Karpas-422 (cell line): Measurements from ENCODE around the gene RRP1. TPM values are rescaled to one million over a fixed set of nuclear protein-coding genes. Genes with fewer than 3 reads are reported as not detected.

ENCODE experiments used
- DNase-seq: peaks from one replicate; pipeline ENCODE4 v3.0.0-alpha.2; 2015
- H2AFZ ChIP-seq: fragments of 200-600 bp; sonication (generic); 2 replicates; pipeline ENCODE4 v1.6.1; 2014; ENCODE audit warnings: antibody characterized with exemption, low read length, mixed read lengths
- H3K27ac ChIP-seq: fragments of 200-600 bp; sonication (generic); 2 replicates; pipeline ENCODE4 v1.5.1; 2014; ENCODE audit warnings: mild to moderate bottlenecking, low read length, moderate library complexity
- H3K27me3 ChIP-seq: fragments of 200-600 bp; sonication (generic); 2 replicates; pipeline ENCODE4 v1.6.1; 2014; ENCODE audit warnings: low read length, mixed read lengths
- H3K36me3 ChIP-seq: fragments of 200-600 bp; sonication (generic); 2 replicates; pipeline ENCODE4 v1.6.1; 2014; ENCODE audit warnings: low read length, mixed read lengths; ENCODE audit not compliant: insufficient read depth
- H3K4me1 ChIP-seq: fragments of 200-600 bp; sonication (generic); 2 replicates; pipeline ENCODE4 v1.6.1; 2014; ENCODE audit warnings: mild to moderate bottlenecking, low read length, mixed read lengths
- H3K4me2 ChIP-seq: fragments of 200-600 bp; sonication (generic); 2 replicates; pipeline ENCODE4 v1.6.1; 2014; ENCODE audit warnings: low read length, low read depth, mild to moderate bottlenecking; ENCODE audit not compliant: poor library complexity, severe bottlenecking
- H3K4me3 ChIP-seq: fragments of 200-600 bp; sonication (generic); 2 replicates; pipeline ENCODE4 v1.5.1; 2014; ENCODE audit warnings: mild to moderate bottlenecking, antibody characterized with exemption, low read length, mixed read lengths
- H3K79me2 ChIP-seq: fragments of 200-600 bp; sonication (generic); 2 replicates; pipeline ENCODE4 v1.6.1; 2014; ENCODE audit warnings: mild to moderate bottlenecking, low read length, mixed read lengths
- H3K9ac ChIP-seq: fragments of 200-600 bp; sonication (generic); 2 replicates; pipeline ENCODE4 v1.6.0; 2014; ENCODE audit warnings: low read length
- H3K9me2 ChIP-seq: fragments of 200-600 bp; sonication (generic), shearing (Covaris generic); replicated peaks from 2 replicates; pipeline ENCODE4 v1.6.0; 2014; ENCODE audit warnings: mild to moderate bottlenecking, low read length, moderate library complexity; ENCODE audit not compliant: insufficient read depth
- H3K9me3 ChIP-seq: fragments of 300-700, 200-600 bp; sonication (generic); 2 replicates; pipeline ENCODE4 v1.6.1; 2014; ENCODE audit warnings: low read length, mixed read lengths
- H4K20me1 ChIP-seq: fragments of 200-600 bp; sonication (generic); 2 replicates; pipeline ENCODE4 v1.6.1; 2014; ENCODE audit warnings: mild to moderate bottlenecking, antibody characterized with exemption, low read length, low read depth; ENCODE audit not compliant: insufficient read depth
- total RNA-seq: library from RNA; depleted of rRNA; stranded (reverse); fragments of >200 nt; shearing (Covaris generic); gene quantifications from 2 replicates; pipeline ENCODE4 v1.2.3, GENCODE V29; 2014; ENCODE audit warnings: low replicate concordance

The RRP1 gene
- total RNA-seq, 1 experiment from 2014 or later: 28.8 TPM

DNA sequence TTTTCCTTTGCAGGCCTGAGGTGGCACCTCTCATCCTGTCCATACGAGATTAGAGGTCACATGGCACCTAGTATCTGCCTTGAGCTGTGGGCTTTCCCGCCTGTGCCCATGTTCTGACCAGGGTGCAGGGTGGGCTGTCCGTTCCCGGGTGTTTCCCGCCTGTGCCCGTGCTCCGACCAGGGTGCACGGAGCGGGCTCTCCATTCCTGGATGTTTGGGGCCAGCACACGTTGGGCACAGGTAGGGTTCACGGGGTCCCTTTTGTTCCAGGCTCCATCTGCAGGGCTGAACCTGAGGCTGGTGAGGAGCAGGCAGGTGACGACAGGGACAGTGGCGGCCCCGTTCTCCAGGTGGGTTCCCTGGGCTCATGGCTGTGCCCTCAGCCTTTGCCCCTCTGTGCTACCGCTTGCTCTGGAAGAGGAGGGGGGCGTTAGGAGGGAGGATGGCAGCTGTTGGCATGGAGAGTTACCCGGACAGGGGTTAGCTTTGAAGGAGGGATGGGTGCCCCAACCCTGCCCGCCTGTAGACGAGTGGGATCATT, 10.0 kb downstream of the RRP1 start:
- H3K27ac ChIP-seq: no peak overlapping the region
- no peak overlapping the region for H3K4me3 ChIP-seq
- H3K79me2 ChIP-seq: peaks cover 7% of the 10 kb centered on the region; the same call in 1 of the 2 replicates
- peaks cover 24% of the 10 kb centered on the region for H3K36me3 ChIP-seq
- no peak for DNase-seq
- no peak overlapping the region for H3K9ac ChIP-seq
- H2AFZ ChIP-seq: no peak overlapping the region
- H3K27me3 ChIP-seq: no peaks in the 10 kb centered on the region
- H3K4me1 ChIP-seq: peaks cover 4% of the 10 kb centered on the region
- no peaks in the 10 kb centered on the region for H3K9me2 ChIP-seq
- H3K4me2 ChIP-seq: no peak overlapping the region
- H3K9me3 ChIP-seq: no peaks in the 10 kb centered on the region
- 0 out of 2 replicates have a peak, but pooled peaks cover 5% of the 10 kb centered on the region for H4K20me1 ChIP-seq

DNA sequence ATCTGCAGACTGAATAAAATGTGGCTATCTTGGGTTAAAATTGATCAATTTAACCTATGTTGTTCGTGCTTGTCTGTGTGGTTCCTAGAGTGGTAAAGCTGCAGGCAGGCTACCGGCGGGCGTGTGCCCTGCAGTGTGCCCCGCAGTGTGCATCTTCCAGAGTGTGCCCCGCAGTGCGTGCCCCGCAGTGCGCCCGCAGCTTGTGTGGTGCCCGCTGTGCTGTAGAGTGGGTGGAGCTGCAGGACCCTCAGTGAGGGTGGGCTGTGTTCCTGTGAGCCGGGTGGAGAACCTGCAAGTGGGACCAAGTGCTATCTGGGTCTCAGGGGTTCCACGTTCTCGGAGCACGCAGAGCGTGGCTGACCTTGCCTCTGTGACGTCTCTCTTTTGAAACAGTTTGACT, 10.7 kb downstream of the RRP1 start:
- no peak overlapping the region for H2AFZ ChIP-seq
- no peaks in the 10 kb centered on the region for H3K9me2 ChIP-seq
- no peak overlapping the region for H3K4me2 ChIP-seq
- peaks cover 12% of the 10 kb centered on the region for H3K4me1 ChIP-seq
- no peak overlapping the region for H3K27ac ChIP-seq
- H3K9me3 ChIP-seq: no peaks in the 10 kb centered on the region
- no peak for DNase-seq
- peaks cover 2% of the 10 kb centered on the region; the same call in 1 of the 2 replicates for H3K79me2 ChIP-seq
- H3K9ac ChIP-seq: no peak overlapping the region
- no peaks in the 10 kb centered on the region for H4K20me1 ChIP-seq
- H3K36me3 ChIP-seq: peaks cover 24% of the 10 kb centered on the region
- no peak overlapping the region for H3K4me3 ChIP-seq
- no peaks in the 10 kb centered on the region for H3K27me3 ChIP-seq

DNA sequence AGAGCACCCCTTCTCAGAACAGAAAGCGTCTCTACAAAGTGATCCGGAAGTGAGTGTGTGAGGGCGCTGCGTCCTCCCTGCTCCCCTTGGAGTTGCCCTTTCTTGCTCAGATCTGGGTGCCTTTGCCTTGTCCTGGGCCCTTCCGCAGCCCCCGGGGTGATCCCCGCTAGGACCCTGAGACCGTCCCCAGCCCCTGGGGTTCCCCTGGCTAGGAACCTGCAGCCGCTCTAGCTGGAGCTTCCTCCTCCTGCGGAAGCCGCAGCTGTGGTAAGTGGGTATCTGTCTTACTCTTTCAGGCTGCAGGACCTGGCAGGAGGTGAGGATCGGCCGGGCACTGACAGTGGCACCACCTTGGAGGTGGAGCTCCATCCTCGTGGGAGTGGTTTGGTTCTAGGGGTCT, 11.2 kb downstream of the RRP1 start:
- no peak overlapping the region for H3K27ac ChIP-seq
- DNase-seq: no peak
- no peaks in the 10 kb centered on the region for H3K27me3 ChIP-seq
- no peak overlapping the region for H3K4me3 ChIP-seq
- no peaks in the 10 kb centered on the region for H3K9me2 ChIP-seq
- no peaks in the 10 kb centered on the region for H3K79me2 ChIP-seq
- H4K20me1 ChIP-seq: no peaks in the 10 kb centered on the region
- no peak overlapping the region for H3K4me2 ChIP-seq
- no peak overlapping the region for H3K9ac ChIP-seq
- H3K36me3 ChIP-seq: peaks cover 22% of the 10 kb centered on the region
- peaks cover 16% of the 10 kb centered on the region for H3K4me1 ChIP-seq
- no peaks in the 10 kb centered on the region for H3K9me3 ChIP-seq
- no peak overlapping the region for H2AFZ ChIP-seq

DNA sequence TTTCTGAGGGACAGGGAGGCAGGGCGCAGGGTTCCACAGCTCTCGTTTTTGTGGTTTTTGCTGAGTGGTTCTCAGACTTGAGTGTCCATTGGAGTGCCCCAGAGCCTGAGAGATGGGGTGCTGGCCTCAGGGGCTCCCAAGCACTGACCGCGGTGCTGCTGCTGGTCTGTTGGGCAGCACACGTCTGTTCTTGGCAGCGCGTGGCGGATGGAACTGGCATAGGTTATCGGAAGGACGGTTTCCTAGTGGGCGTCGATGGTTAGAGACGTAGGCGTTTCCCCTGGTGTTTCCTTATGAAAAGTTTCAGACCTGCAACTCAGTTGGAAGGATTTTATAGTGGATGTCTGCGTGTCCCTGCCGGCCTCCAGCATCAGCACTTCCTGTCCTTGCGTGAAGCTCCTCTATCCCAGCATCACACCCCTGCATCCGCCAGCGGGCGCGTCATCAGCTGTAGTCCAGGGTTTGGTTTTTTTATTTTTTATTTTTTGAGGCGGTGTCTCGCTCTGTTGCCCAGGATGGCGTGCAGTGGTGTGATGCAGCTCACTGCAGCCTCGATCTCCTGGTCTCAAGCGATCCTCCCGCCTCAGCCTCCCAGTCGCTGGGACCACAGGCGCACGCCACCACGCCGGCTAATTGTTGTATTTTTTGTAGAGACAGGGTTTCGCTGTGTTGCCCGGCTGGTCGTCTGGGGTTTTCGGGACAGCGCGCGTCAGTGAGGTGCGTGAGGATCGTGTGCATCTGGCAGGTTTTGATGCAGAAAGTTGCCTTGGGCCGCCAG, 11.8 kb downstream of the RRP1 start:
- Histone ChIP-seq H3K9me2 (no peaks in the 10 kb centered on the region), H2AFZ (no peak overlapping the region), H3K4me3 (no peak overlapping the region), H3K4me2 (no peak overlapping the region), H4K20me1 (no peaks in the 10 kb centered on the region), H3K9me3 (no peaks in the 10 kb centered on the region), H3K4me1 (peaks cover 22% of the 10 kb centered on the region), H3K27ac (no peak overlapping the region), H3K27me3 (no peaks in the 10 kb centered on the region), H3K79me2 (no peaks in the 10 kb centered on the region), H3K36me3 (peaks cover 24% of the 10 kb centered on the region), H3K9ac (no peak overlapping the region)
- no peak for DNase-seq

DNA sequence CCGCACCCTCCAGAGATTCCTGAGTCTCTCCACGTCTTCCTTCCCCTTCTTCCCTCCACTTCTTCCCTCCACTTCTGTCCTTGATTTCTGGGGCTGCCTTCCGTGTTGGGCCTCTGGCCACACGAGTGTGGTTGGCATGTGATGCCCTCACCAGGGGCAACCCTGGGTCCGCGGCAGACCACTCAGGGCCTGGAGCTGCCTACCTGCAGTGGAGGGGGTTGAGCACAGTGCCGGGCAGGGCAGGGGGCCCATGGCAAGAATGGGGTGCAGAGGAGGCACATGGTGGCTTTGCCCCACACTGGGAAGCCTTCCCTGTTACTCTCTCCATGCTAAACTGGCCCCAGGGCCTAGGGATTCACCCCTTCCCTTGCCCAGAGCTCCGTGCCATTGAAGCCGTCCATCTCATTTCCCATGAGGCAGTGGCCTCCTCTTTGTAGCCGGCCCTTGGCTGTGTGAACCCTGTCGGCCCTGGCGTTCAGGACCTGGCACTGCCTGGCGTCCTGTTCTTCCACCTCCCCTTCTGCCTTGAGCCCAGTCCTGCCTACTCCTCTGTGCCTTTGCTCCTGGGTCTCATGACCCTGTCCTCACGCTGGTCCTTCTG, 13.4 kb downstream of the RRP1 start:
- Histone ChIP-seq H3K9me3 (no peaks in the 10 kb centered on the region), H3K9me2 (no peaks in the 10 kb centered on the region), H3K4me1 (peaks cover 38% of the 10 kb centered on the region), H3K79me2 (no peaks in the 10 kb centered on the region), H2AFZ (no peak overlapping the region), H3K27me3 (no peaks in the 10 kb centered on the region), H3K36me3 (peaks cover 20% of the 10 kb centered on the region), H3K4me3 (no peak overlapping the region), H3K27ac (no peak overlapping the region), H4K20me1 (no peaks in the 10 kb centered on the region), H3K4me2 (no peak overlapping the region), H3K9ac (no peak overlapping the region)
- DNase-seq: peak; percentile 39

DNA sequence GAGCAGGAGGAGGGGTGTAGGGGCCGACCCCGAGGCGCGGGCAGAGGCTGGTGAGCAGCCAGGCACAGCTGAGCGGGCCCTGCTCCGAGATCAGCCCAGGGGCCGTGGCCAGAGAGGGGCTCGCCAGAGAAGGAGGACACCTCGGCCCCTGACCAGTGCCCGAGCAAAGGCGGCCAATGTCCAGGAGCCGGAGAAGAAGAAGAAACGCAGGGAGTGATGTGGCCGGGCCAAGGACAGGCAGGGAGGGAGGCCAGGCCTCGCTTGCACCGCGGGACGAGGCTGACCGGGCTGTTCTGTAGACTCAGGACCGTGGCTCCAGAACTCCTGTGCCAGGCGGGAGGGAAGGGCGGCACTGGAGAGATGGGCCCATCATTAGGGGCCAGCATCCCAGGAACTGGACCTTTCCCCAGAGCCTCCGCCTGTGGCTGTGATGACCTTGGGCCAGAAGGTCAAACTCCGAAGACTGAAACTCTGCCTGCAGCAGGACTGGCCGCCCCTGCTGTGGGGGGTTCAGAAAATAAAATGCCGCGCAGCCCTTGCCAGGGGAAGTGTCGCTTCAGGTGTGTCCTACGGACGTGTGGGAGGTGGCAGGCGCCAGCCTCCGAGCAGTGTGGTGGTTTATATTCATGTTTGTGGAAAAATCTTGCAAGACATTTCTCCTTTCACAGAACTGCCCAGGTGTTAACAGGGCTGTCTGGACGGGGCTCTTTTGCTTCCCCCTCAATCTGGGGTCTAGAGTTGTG, 14.4 kb downstream of the RRP1 start:
- no peak overlapping the region for H3K4me3 ChIP-seq
- H3K36me3 ChIP-seq: peaks cover 18% of the 10 kb centered on the region
- H2AFZ ChIP-seq: no peak overlapping the region
- H4K20me1 ChIP-seq: no peaks in the 10 kb centered on the region
- H3K27ac ChIP-seq: no peak overlapping the region
- no peaks in the 10 kb centered on the region for H3K79me2 ChIP-seq
- H3K4me2 ChIP-seq: no peak overlapping the region
- no peak overlapping the region for H3K9ac ChIP-seq
- H3K9me3 ChIP-seq: no peaks in the 10 kb centered on the region
- H3K4me1 ChIP-seq: peaks cover 47% of the 10 kb centered on the region
- H3K9me2 ChIP-seq: no peaks in the 10 kb centered on the region
- H3K27me3 ChIP-seq: no peaks in the 10 kb centered on the region
- DNase-seq: peak; percentile 40

DNA sequence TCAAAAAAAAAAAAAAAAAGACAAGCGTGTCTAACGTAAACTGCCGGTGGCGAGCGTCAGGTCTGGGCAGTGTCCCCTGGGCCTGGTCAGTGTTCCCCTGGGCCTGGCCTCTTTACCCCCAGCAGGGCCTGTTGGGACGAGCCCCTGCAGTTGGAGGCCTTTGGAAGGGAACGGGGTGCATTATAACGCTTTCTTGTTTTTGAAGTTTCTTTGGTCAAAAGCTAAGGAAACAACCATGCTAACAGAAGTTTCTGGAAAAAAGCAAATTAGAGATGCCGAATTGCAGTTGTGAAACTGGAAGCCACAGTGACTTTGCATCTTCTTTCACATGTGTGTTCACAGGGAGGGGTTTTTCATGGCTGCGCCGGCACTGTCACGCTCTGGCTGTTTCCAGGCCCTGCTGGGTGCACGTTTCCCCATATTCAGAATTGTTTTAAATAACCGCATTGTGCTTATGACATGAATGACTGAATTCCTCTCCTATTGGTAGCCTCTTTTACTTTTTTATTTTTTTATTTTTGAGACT, 16.0 kb downstream of the RRP1 start:
- Histone ChIP-seq H3K9me3 (no peaks in the 10 kb centered on the region), H3K79me2 (no peaks in the 10 kb centered on the region), H3K27ac (peak overlapping the region; percentile 97), H3K4me2 (peak overlapping the region; percentile 66), H3K36me3 (peaks cover 13% of the 10 kb centered on the region), H3K9ac (peak overlapping the region; percentile 60), H2AFZ (no peak overlapping the region), H3K9me2 (no peaks in the 10 kb centered on the region), H3K4me1 (peaks cover 63% of the 10 kb centered on the region), H3K4me3 (peak overlapping the region; percentile 34), H3K27me3 (no peaks in the 10 kb centered on the region), H4K20me1 (no peaks in the 10 kb centered on the region)
- DNase-seq: peak; percentile 96
